K562 treated with DMSO at 1 percent for 12 hours (cell line): ENCODE results near the gene WDR13. TPM values are rescaled to one million over a fixed set of nuclear protein-coding genes. Genes with fewer than 3 reads are reported as not detected.

ENCODE experiments used
- total RNA-seq: library from RNA; unstranded; fragments of 300-600 nt; gene quantifications from 2 replicates; pipeline ENCODE4 v1.2.3, GENCODE V29; 2022; ENCODE audit not compliant: insufficient read depth

WDR13 gene
- total RNA-seq = 63.2 and 89.3 TPM in 2 replicates

DNA sequence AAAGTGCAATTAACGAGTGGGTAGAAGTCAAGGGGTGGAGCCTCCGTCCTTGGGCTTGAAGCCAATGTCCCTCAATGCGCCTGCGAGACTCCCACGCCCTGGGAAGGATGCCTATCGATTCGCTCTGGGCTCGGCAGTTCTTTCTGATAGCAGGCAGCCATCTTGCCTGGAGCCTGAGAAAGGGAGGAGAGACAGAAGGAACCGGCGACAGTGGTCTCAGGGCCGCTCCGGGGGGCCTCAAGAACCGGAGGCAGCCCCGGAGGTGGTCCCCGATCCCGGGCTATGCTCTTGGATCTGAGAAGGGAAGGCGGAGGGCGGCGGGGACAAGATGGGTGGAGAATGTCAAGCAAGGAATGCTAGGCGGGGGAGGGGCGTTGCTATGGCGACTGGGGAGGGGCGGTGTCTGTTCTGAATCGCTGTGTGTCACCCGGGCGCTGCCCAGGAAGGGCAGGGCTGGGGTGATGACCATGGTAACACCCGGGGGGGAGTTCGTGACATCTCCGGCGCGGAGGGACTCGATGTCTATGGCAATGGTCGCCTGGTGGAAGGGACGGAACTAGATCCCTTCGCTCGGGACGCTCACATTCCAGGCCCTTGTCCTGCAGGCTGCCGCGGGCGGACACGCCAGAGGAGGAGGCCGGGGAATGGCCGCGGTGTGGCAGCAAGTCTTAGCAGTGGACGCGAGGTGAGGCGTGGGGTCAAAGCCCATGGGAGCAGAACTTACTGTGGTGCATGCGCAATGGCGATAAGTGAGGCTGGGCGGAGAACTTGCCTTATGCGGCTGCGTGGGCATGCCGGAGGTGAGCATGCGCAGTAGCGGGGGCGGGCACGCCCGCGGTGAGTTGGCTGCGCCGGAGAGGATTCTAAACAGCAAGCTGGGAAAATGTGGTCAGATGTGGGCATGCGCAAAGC is at the start of gene WDR13:
WDR13 (plus strand) TSS at position 140 of the 912 bp plus-strand sequence; CDS start at position 645, 505 bp downstream.

GRCh38 chrX:48574270-48575266 is 22.7 kb upstream of the WDR13 start, which contains the start of gene RBM3:
Gene RBM3, plus strand, starts transcription at chrX:48574484. Its CDS starts 697 bp downstream, at chrX:48575181.

Other genes starting within 250 kb of the WDR13 start
- 38.7 and 53.8 TPM in 2 replicates for gene SSX3, start 240.8 kb upstream of the WDR13 start, total RNA-seq
- gene SSX4, start 214.0 kb upstream of the WDR13 start, total RNA-seq = 11.9 TPM in 1 of 2 replicates, not detected in the other
- gene SSX4B, start 185.5 kb upstream of the WDR13 start, total RNA-seq = 11.9 and 31.6 TPM in 2 replicates
- gene SLC38A5, start 127.2 kb upstream of the WDR13 start, total RNA-seq = 22.5 and 26.1 TPM in 2 replicates
- 45.8 and 46.9 TPM in 2 replicates for gene FTSJ1, start 121.3 kb upstream of the WDR13 start, total RNA-seq
- 7.9 and 8.0 TPM in 2 replicates for gene PORCN, start 88.5 kb upstream of the WDR13 start, total RNA-seq
- gene EBP, start 75.7 kb upstream of the WDR13 start, total RNA-seq = 202 and 265 TPM in 2 replicates
- gene TBC1D25, start 57.8 kb upstream of the WDR13 start, total RNA-seq = 5.4 and 10.4 TPM in 2 replicates
- gene RBM3, start 23.0 kb upstream of the WDR13 start, total RNA-seq = 63.3 and 112 TPM in 2 replicates
- 9.4 and 21.6 TPM in 2 replicates for gene WAS, start 86.3 kb downstream of the WDR13 start, total RNA-seq
- gene SUV39H1, start 99.2 kb downstream of the WDR13 start, total RNA-seq = 26.2 and 35.7 TPM in 2 replicates
- gene GLOD5, start 164.3 kb downstream of the WDR13 start, total RNA-seq = 3.2 TPM in 1 of 2 replicates, not detected in the other
- 100 and 117 TPM in 2 replicates for gene GATA1, start 189.1 kb downstream of the WDR13 start, total RNA-seq
- gene HDAC6, start 204.6 kb downstream of the WDR13 start, total RNA-seq = 35.2 and 94.4 TPM in 2 replicates
- not detected in 2 replicates for gene ERAS, start 229.0 kb downstream of the WDR13 start, total RNA-seq
- gene PCSK1N, start 238.1 kb downstream of the WDR13 start, total RNA-seq = 1.3 TPM in 1 of 2 replicates, not detected in the other